GM21717 (cell line): ENCODE data around the gene DPP9.
"Not testable (repeated sequence)": the region's sequence is repeated elsewhere in the genome, so short reads cannot be mapped to it uniquely, and the experiment has no call there.

ENCODE experiments used
- ATAC-seq: cut with Tn5 transposase; IDR thresholded peaks from one replicate; pipeline ENCODE4 v1.9.1; 2021; ENCODE audit warnings: mild to moderate bottlenecking, moderate library complexity; ENCODE audit not compliant: unreplicated experiment

DPP9 gene

GRCh38 chr19:4691373-4691772 lies 32.3 kb downstream of the DPP9 start:
- no peak for ATAC-seq

- no peak for ATAC-seq
These were observed 33.3 kb downstream of the DPP9 start for GRCh38 chr19:4690361-4690760.

- ATAC-seq = no peak
These were observed 34.2 kb downstream of the DPP9 start for GRCh38 chr19:4689403-4689802.

GRCh38 chr19:4688587-4688986 lies 35.1 kb downstream of the DPP9 start:
- no peak for ATAC-seq

GRCh38 chr19:4687396-4687795 lies 36.2 kb downstream of the DPP9 start:
- no peak for ATAC-seq

GRCh38 chr19:4686700-4687099 lies 36.9 kb downstream of the DPP9 start:
- no peak for ATAC-seq

GRCh38 chr19:4684312-4685095 lies 39.1 kb downstream of the DPP9 start:
- ATAC-seq = no peak

- ATAC-seq = no peak
These were observed 41.0 kb downstream of the DPP9 start for GRCh38 chr19:4682417-4683200.

GRCh38 chr19:4680021-4680420 lies 43.6 kb downstream of the DPP9 start:
- not testable (repeated sequence) for ATAC-seq

- no peak for ATAC-seq
These were observed 44.5 kb downstream of the DPP9 start for GRCh38 chr19:4678881-4679790.

- ATAC-seq = no peak
These were observed 46.5 kb downstream of the DPP9 start for GRCh38 chr19:4676955-4677731.

- ATAC-seq = no peak
These were observed 48.3 kb downstream of the DPP9 start for GRCh38 chr19:4675346-4675745.

GRCh38 chr19:4673726-4674125 lies 49.9 kb downstream of the DPP9 start:
- no peak for ATAC-seq

GRCh38 chr19:4673216-4673615 lies 50.4 kb downstream of the DPP9 start:
- ATAC-seq = no peak

- no peak for ATAC-seq
These were observed 52.3 kb downstream of the DPP9 start for GRCh38 chr19:4671185-4671851.

- ATAC-seq = peak; percentile 75
These were observed 53.7 kb downstream of the DPP9 start, which contains the start of gene MYDGF for GRCh38 chr19:4669723-4670480. TSS of gene MYDGF (minus strand) at chr19:4670342. CDS start at chr19:4670334, 8 bp downstream.

GRCh38 chr19:4664642-4665041 lies 59.0 kb downstream of the DPP9 start:
- no peak for ATAC-seq

GRCh38 chr19:4662812-4663211 lies 60.8 kb downstream of the DPP9 start:
- ATAC-seq = no peak
